ENCODE measurements around the gene SLC35G1. TPM values are rescaled to one million over a fixed set of nuclear protein-coding genes. Genes with fewer than 3 reads are reported as not detected.
A peak's percentile ranks its signal among the peaks of the same experiment; 100 is the strongest.

SLC35G1 gene
- total RNA-seq, 1 experiment from 2014 or later: 3.6 TPM

- Mint-ChIP-seq H3K27ac (ENCODE audit: unreplicated experiment) (no peak overlapping the region), H3K27me3 (ENCODE audit: unreplicated experiment) (peaks cover 13% of the 10 kb centered on the region), H3K36me3 (ENCODE audit: insufficient read depth, unreplicated experiment) (peaks cover 15% of the 10 kb centered on the region), H3K4me1 (ENCODE audit: low read depth, unreplicated experiment) (no peaks in the 10 kb centered on the region), H3K4me3 (ENCODE audit: low read depth, unreplicated experiment) (peak overlapping the region; percentile 68), H3K9me3 (ENCODE audit: low read depth, unreplicated experiment) (no peaks in the 10 kb centered on the region)
- CTCF ChIA-PET: no interaction called here
- intact Hi-C loops (cut with micrococcal nuclease; ENCODE audit: unreplicated experiment): no loop called here
- TF ChIP-seq CTCF (IDR thresholded peaks at IDR 0.05; ENCODE audit: unreplicated experiment): no peak
- DNase-seq: no peak
- TSS peak; percentile 42 for BruUV-seq (replicated peaks)
Measured at GRCh38 chr10:93894516-93895378, 969 bp downstream of the SLC35G1 start.

GRCh38 chr10:93897070-93897780 lies 3.4 kb downstream of the SLC35G1 start:
- no peak for DNase-seq
- CTCF ChIA-PET: no interaction called here
- Mint-ChIP-seq H3K27ac (ENCODE audit: unreplicated experiment) (no peak overlapping the region), H3K4me1 (ENCODE audit: low read depth, unreplicated experiment) (no peaks in the 10 kb centered on the region), H3K9me3 (ENCODE audit: low read depth, unreplicated experiment) (no peaks in the 10 kb centered on the region), H3K36me3 (ENCODE audit: insufficient read depth, unreplicated experiment) (peaks cover 15% of the 10 kb centered on the region), H3K27me3 (ENCODE audit: unreplicated experiment) (no peaks in the 10 kb centered on the region), H3K4me3 (ENCODE audit: low read depth, unreplicated experiment) (no peak overlapping the region)
- TF ChIP-seq CTCF (IDR thresholded peaks at IDR 0.05; ENCODE audit: unreplicated experiment): no peak
- intact Hi-C loops (cut with micrococcal nuclease; ENCODE audit: unreplicated experiment): no loop called here
- no TSS peak for BruUV-seq (replicated peaks)

- no peaks in the 10 kb centered on the region for H3K9me3 Mint-ChIP-seq (ENCODE audit: low read depth, unreplicated experiment)
Measured at GRCh38 chr10:93899109-93899508, 5.3 kb downstream of the SLC35G1 start.

GRCh38 chr10:93903051-93903450 lies 9.3 kb downstream of the SLC35G1 start:
- H3K9me3 Mint-ChIP-seq (ENCODE audit: low read depth, unreplicated experiment): no peaks in the 10 kb centered on the region
- intact Hi-C loops (cut with micrococcal nuclease; ENCODE audit: unreplicated experiment): no loop called here
- no peak for TF ChIP-seq CTCF (IDR thresholded peaks at IDR 0.05; ENCODE audit: unreplicated experiment)
- no peaks in the 10 kb centered on the region for H3K27me3 Mint-ChIP-seq (ENCODE audit: unreplicated experiment)
- no peak overlapping the region for H3K27ac Mint-ChIP-seq (ENCODE audit: unreplicated experiment)
- CTCF ChIA-PET: no interaction called here
- no peak overlapping the region for H3K4me3 Mint-ChIP-seq (ENCODE audit: low read depth, unreplicated experiment)
- no peaks in the 10 kb centered on the region for H3K36me3 Mint-ChIP-seq (ENCODE audit: insufficient read depth, unreplicated experiment)
- no TSS peak for BruUV-seq (replicated peaks)
- H3K4me1 Mint-ChIP-seq (ENCODE audit: low read depth, unreplicated experiment): no peaks in the 10 kb centered on the region
- no peak for DNase-seq

More at GRCh38 chr10:93899109-93899508, 5.3 kb downstream of the SLC35G1 start:
- no peak for DNase-seq
- Mint-ChIP-seq H3K4me3 (ENCODE audit: low read depth, unreplicated experiment) (no peak overlapping the region), H3K27me3 (ENCODE audit: unreplicated experiment) (no peaks in the 10 kb centered on the region), H3K27ac (ENCODE audit: unreplicated experiment) (no peak overlapping the region), H3K36me3 (ENCODE audit: insufficient read depth, unreplicated experiment) (peaks cover 8% of the 10 kb centered on the region), H3K4me1 (ENCODE audit: low read depth, unreplicated experiment) (no peaks in the 10 kb centered on the region)
- CTCF ChIA-PET: no interaction called here
- TF ChIP-seq CTCF (IDR thresholded peaks at IDR 0.05; ENCODE audit: unreplicated experiment): no peak
- intact Hi-C loops (cut with micrococcal nuclease; ENCODE audit: unreplicated experiment): no loop called here
- no TSS peak for BruUV-seq (replicated peaks)

Data from Calu3 (cell line).